COR-L47 (cell line): ENCODE results near the gene SFTPA2.
"Not testable (repeated sequence)": the region's sequence is repeated elsewhere in the genome, so short reads cannot be mapped to it uniquely, and the experiment has no call there.

Experiments used
- DNase-seq: peaks from one replicate; lab custom pipeline; 2025; lab: John Stamatoyannopoulos, UW

SFTPA2 gene

GRCh38 chr10:79509934-79510508 is 50.2 kb downstream of the SFTPA2 start:
- not testable (repeated sequence) for DNase-seq

- not testable (repeated sequence) for DNase-seq
Measured at GRCh38 chr10:79509306-79509933, 50.8 kb downstream of the SFTPA2 start.

- not testable (repeated sequence) for DNase-seq
Measured at GRCh38 chr10:79508245-79508644, 52.0 kb downstream of the SFTPA2 start.

GRCh38 chr10:79507440-79508167 is 52.6 kb downstream of the SFTPA2 start:
- no peak for DNase-seq
